ENCODE results near the gene PRR18.

PRR18 gene

DNA sequence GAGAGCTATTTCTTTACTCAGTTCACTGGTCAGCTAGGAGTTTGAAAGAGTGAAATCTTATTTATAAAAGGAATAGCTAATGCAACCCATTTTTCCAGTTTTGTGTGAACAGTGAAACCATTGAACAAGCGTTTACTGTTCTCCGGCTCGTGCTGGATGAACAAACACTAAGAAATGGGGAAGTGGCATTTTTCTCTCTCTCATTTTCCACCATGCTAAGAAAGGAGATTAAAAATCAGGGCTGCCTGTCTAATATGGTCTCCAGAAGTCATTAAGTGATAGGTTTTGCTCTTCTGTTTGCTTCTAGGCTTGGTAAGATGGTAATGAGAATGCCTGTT, 34.9 kb upstream of the PRR18 start:
- no peak for DNase-seq (ENCODE audit: low read depth in 1 of 2, low spot score in 1 of 2)
- no peak for TF ChIP-seq JUND (IDR thresholded peaks at IDR 0.05; ENCODE audit: low read depth)
- in situ Hi-C loops (cut with HindIII; ENCODE audit: low pct_unique_long_range_greater_than_20kb, low sequenced_read_pairs): no loop called here

DNA sequence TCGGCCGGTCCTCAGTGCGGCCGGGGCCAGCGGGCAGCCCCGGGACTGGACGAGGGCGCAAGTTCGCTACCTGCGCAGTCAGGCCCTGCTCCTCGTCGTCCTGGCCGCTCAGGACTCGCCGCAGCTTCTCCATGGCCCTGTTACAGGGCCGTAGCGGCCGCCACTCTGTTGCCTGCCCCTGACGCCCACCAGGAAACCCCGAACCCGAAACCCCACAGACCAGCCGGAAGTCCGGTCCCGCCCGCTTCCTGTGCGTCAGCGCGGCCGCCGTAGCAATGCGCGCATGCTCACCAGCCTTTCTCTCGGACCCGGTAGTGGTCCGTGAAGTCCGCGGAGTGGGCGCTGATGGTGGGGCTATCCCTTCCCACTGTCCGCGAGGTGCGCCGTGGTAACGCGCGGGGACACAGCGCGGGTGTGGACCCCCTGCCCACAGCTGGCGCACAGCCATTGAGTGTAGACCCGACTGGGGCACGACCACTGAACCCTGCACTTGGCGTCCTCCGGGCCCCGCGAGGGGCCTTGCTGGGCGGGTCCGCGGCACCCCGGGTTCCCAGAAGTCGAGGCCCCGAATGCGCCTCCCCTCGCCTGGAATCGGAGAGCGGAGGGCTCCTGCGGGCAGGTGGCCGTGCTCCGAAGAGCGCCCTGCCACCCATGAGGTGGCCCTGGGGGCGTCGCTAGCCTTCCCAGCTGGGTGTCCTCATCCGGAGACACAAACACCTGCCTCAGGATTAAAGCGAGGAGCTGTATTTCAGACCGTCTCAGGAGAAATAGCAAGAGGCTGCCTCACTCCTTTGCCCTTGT, 34.4 kb upstream of the PRR18 start, which contains the start of gene SFT2D1:
TSS of gene SFT2D1 (minus strand) at position 197 of the 801 bp plus-strand sequence. CDS start at position 133, 64 bp downstream.
- in situ Hi-C loops (cut with HindIII; ENCODE audit: low pct_unique_long_range_greater_than_20kb, low sequenced_read_pairs): no loop called here
- no peak for TF ChIP-seq JUND (IDR thresholded peaks at IDR 0.05; ENCODE audit: low read depth)
- DNase-seq (ENCODE audit: low read depth in 1 of 2, low spot score in 1 of 2): peak; percentile 66 to 78

DNA sequence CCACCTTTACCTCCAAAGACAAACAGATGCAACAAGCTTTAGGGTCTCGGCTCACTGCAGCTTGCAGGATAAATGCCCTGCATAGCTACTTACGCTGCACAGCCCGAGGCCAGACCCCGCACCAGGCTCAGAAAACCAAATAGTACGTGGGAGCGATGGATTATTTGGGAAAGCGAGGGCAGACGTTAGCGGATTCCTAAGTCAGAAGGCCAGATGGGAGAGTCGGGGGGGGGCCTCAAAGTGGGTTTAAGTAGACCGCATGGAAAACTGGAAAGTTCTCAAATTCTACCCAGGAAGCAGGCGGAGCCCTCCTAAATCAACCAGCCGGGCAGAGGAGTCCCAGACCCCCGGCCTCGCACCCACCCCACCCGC, 33.8 kb upstream of the PRR18 start:
- no peak for DNase-seq (ENCODE audit: low read depth in 1 of 2, low spot score in 1 of 2)
- in situ Hi-C loops (cut with HindIII; ENCODE audit: low pct_unique_long_range_greater_than_20kb, low sequenced_read_pairs): no loop called here
- TF ChIP-seq JUND (IDR thresholded peaks at IDR 0.05; ENCODE audit: low read depth): no peak

DNA sequence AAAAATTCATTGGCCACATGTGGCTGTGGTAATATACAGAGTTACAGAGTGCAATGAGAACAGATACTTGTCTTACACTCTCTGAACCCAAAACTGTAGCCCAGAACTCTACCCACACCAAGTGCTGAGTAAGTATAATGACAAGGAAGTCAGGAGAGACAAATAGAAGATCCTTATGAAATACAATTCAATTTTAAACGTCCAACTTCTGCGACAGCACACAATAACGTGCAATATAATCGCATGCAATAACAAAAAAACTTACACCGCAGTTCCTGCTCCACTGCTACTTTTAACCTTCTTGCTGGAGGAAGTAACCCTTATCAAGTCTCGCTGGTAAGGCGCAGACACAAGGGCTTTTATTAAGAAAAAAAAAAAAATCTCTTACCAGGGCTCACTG, 33.3 kb upstream of the PRR18 start:
- no peak for DNase-seq (ENCODE audit: low read depth in 1 of 2, low spot score in 1 of 2)
- no peak for TF ChIP-seq JUND (IDR thresholded peaks at IDR 0.05; ENCODE audit: low read depth)
- in situ Hi-C loops (cut with HindIII; ENCODE audit: low pct_unique_long_range_greater_than_20kb, low sequenced_read_pairs): no loop called here

DNA sequence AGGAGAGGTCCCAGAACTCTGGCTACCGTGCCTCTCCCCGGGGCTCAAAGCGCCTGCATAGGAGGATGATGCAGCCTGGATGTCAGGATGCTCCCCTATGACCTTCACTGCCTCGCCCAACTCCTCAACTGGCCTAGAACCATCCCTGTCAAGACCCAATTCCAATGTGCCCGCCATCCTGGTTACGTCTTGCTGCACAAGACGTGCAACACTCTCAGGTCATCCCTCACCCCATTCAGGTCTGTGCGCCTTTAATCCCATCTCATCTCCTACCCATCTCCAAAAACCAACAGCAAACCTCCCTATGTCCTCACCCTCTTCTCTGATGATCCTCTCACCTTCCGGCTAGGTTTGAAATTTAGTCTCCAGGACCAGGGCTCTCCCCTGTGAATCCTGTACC, 30.7 kb upstream of the PRR18 start:
- no peak for TF ChIP-seq JUND (IDR thresholded peaks at IDR 0.05; ENCODE audit: low read depth)
- in situ Hi-C loops (cut with HindIII; ENCODE audit: low pct_unique_long_range_greater_than_20kb, low sequenced_read_pairs): no loop called here
- no peak for DNase-seq (ENCODE audit: low read depth in 1 of 2, low spot score in 1 of 2)

DNA sequence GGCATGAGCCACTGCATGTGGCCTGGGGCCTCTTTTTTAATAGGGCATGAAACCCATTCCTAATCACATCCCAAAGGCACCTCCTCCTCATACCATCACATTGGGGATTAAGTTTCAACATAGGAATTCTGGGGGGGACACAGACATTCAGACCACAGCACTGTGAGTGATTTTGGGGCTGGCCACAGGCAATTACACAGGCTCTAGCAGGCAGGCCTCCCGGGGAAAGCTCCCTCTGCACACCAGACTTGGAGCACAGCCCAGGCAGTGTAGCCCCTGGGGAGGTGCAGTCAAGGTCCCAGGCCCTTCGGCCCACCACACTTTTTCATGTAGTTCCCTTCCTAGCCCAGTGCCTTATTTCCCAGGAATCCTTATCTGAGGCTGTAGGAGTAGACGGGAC, 28.7 kb upstream of the PRR18 start:
- no peak for TF ChIP-seq JUND (IDR thresholded peaks at IDR 0.05; ENCODE audit: low read depth)
- DNase-seq (ENCODE audit: low read depth in 1 of 2, low spot score in 1 of 2): no peak
- in situ Hi-C loops (cut with HindIII; ENCODE audit: low pct_unique_long_range_greater_than_20kb, low sequenced_read_pairs): no loop called here

DNA sequence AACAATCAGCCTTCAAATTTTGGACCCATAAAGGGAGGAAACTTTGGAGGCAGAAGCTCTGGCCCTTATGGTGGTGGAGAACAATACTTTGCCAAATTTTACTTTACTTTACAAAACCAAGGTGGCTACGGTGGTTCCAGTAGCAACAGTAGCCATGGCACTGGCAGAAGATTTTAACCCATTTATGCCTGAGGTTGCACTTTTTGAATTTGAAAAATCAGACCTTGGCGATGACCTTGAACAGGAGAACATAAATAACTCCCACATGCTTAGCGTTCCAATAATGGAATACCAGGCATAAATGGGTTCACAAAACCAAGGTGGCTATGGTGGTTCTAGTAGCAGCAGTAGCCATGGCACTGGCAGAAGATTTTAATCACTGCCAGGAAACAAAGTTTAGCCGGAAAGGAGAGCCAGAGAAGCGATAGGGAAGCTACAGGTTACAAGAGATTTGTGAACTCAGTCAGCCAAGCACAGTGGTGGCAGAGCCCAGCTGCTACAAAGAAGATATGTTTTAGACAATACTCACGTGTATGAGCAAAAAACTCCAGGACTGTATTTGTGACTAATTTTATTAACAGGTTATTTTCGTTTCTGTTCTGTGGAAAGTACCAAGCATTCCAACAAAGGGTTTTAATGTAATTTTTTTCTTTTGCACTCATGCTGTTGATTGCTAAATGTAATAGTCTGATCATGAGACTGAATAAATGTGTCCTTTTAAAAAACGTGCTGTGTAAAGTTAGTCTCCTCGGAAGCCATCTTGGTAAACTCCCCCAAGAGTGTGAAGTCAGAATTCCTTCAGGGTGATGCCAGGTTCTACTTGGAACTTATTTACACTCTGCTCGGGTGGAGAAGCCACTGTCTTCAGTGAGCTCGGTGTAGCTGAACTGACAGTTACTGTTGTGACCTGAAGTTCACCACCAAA, 27.4 kb upstream of the PRR18 start:
- in situ Hi-C loops (cut with HindIII; ENCODE audit: low pct_unique_long_range_greater_than_20kb, low sequenced_read_pairs): no loop called here
- no peak for TF ChIP-seq JUND (IDR thresholded peaks at IDR 0.05; ENCODE audit: low read depth)
- DNase-seq (ENCODE audit: low read depth in 1 of 2, low spot score in 1 of 2): no peak

DNA sequence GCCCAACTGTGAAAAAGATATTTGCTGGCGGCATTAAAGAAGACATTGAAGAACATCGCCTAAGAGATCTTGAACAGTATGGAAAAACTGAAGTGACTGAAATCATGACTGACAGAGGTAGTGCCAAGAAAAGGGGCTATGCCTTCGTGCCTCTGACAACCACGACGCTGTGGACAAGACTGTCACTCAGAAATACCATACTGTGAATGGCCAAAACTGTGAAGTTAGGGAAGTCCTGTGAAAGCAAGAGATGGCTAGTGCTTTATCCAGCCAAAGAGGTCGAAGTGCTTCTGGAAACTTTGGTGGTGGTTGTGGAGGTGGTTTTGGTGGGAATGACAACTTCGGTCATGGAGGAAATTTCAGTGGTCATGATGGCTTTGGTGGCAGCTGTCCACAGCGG, 26.7 kb upstream of the PRR18 start:
- no peak for TF ChIP-seq JUND (IDR thresholded peaks at IDR 0.05; ENCODE audit: low read depth)
- in situ Hi-C loops (cut with HindIII; ENCODE audit: low pct_unique_long_range_greater_than_20kb, low sequenced_read_pairs): no loop called here
- DNase-seq (ENCODE audit: low read depth in 1 of 2, low spot score in 1 of 2): no peak

DNA sequence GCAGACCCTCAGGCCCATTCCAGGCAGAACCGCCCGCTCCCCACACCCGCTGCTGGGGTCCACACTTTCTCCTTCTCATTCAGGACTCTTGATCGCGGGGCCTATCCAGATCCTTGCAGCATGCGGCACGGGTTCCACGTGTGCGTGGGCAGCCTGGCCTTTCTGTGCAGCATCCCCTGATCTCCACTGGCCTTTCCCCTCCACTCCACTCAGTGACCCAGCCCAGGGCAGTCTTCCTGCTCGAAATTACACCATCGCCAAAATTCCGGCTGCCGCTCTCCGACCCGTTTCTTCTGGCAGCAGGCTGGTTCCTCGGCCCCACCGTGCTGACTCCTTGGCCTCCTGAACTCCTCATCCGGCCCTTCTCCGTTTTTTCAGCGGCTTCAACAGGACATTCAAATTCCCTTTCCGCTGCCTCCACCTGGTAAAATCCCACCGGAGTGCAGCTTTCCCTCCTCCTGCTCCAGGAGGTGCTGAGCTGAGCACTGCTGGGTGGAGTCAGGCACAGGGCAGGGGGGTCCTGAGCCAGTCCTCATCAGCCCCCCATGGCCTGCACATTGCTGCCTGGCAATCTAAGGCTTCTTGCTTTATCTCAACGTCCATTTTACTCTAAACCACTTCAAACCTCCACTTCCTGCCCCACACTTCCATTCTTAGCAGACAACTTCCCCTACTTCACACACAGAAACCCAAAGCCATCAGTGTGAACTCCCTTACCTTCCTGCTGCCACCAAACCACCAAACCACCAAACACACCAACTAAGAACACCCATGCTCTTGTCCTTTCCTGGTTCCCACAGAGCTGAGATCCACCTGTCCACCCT, 25.2 kb upstream of the PRR18 start:
- TF ChIP-seq JUND (IDR thresholded peaks at IDR 0.05; ENCODE audit: low read depth): no peak
- no peak for DNase-seq (ENCODE audit: low read depth in 1 of 2, low spot score in 1 of 2)
- in situ Hi-C loops (cut with HindIII; ENCODE audit: low pct_unique_long_range_greater_than_20kb, low sequenced_read_pairs): no loop called here

DNA sequence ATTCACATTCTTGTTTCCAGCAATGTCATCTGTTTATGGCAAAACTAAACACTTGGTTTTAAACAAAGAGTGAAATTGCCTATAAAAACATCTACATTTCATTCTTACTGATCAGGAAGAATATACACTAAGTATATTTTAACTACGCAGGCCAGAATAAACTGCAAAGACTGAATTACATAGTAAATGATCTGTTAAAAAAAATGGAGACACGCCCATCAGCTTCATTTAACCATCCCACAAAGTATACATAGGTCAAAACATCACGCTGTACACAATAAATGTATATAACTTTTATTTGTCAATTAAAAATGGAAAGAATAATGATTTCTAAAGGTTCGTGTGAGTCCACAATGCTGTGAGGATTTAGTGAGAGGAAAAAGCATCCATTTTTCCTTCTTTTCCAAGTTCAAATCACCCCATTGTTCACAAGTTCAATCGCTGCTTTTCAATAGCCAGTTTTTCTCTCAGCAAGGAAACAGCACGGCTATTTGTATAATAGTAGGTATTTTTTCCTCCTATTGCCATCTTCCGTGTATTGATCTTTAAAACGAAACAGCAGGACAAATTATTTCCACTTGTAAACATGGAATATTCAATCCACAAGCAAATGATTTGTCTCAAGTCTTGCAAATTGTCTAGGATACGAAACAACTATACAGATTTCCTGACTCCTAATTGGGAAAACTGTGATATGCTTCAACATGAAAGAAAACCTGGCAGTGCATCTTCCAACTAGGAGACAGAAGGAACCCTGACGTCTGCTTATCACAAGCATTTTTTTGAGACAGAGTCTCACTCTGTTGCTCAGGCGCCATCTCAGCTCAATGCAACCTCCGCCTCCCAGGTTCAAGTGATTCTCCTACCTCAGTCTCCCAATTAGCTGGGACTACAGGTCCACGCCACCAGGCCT, 23.6 kb upstream of the PRR18 start:
- in situ Hi-C loops (cut with HindIII; ENCODE audit: low pct_unique_long_range_greater_than_20kb, low sequenced_read_pairs): no loop called here
- TF ChIP-seq JUND (IDR thresholded peaks at IDR 0.05; ENCODE audit: low read depth): no peak
- no peak for DNase-seq (ENCODE audit: low read depth in 1 of 2, low spot score in 1 of 2)

DNA sequence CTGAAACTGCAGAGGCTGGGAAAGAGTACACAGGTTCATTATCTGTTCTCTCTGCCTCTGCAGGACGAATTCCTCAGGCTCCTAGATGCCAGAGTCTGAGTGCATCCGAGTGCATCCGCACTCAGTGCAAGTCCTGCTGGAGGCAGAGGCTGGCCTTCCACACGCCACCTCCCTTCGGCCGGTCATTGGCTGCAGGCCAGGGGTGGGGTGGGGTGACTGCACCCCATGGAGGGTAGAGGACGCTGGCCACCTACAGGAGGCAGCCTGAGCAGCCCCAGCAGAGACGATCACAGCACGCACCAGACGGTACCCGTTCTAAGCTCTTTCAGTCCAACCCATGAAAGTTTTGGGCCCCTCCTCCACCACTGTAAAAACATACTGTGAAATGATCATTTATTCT, 22.4 kb upstream of the PRR18 start:
- in situ Hi-C loops (cut with HindIII; ENCODE audit: low pct_unique_long_range_greater_than_20kb, low sequenced_read_pairs): no loop called here
- no peak for DNase-seq (ENCODE audit: low read depth in 1 of 2, low spot score in 1 of 2)
- no peak for TF ChIP-seq JUND (IDR thresholded peaks at IDR 0.05; ENCODE audit: low read depth)

All from T47D (cell line).